SK-N-SH treated with all-trans-retinoic acid at 6 μM for 48 hours (cell line): ENCODE data around the gene CCDC146.

ENCODE experiments used
- ATAC-seq: fragments of 200-7000 bp; cut with Tn5 transposase; 3 replicates; pipeline ENCODE4 v1.9.1; 2020; ENCODE audit warnings: mild to moderate bottlenecking, moderate library complexity
- ARNTL ChIP-seq: fragments of 450-650 bp; formaldehyde crosslinking; IDR thresholded peaks from 2 replicates; pipeline ENCODE4 v1.5.0; 2020; ENCODE audit warnings: low read depth, mild to moderate bottlenecking, moderate library complexity, borderline replicate concordance
- BACH2 ChIP-seq: fragments of 250-450 bp; sonication (Bioruptor Pico); IDR thresholded peaks from 2 replicates; pipeline ENCODE4 v1.9.0; 2021; ENCODE audit warnings: mild to moderate bottlenecking, borderline replicate concordance
- CSDC2 ChIP-seq: fragments of 250-450 bp; sonication (Bioruptor Pico); IDR thresholded peaks from 2 replicates; pipeline ENCODE4 v1.5.0; 2020; ENCODE audit warnings: mild to moderate bottlenecking, moderate library complexity
- CSRNP3 ChIP-seq: fragments of 250-450 bp; sonication (Bioruptor Pico); IDR thresholded peaks from 2 replicates; pipeline ENCODE4 v1.5.1; 2021; ENCODE audit warnings: mild to moderate bottlenecking, moderate library complexity
- ESRRG ChIP-seq: fragments of 250-450 bp; sonication (Bioruptor Pico); IDR thresholded peaks from 2 replicates; pipeline ENCODE4 v1.6.1; 2021; ENCODE audit warnings: mild to moderate bottlenecking
- GLIS3 ChIP-seq: fragments of 250-450 bp; sonication (Bioruptor Pico); IDR thresholded peaks from 2 replicates; pipeline ENCODE4 v1.5.0; 2020; ENCODE audit warnings: mild to moderate bottlenecking, moderate library complexity
- ISL1 ChIP-seq: fragments of 250-450 bp; sonication (Bioruptor Pico); IDR thresholded peaks from 2 replicates; pipeline ENCODE4 v2.1.2; 2022; ENCODE audit warnings: mild to moderate bottlenecking, moderate library complexity
- OSR1 ChIP-seq: fragments of 250-450 bp; sonication (Bioruptor Pico); IDR thresholded peaks from 2 replicates; pipeline ENCODE4 v1.8.0; 2022; ENCODE audit warnings: moderate library complexity, mild to moderate bottlenecking, inconsistent platforms
- PATZ1 ChIP-seq: fragments of 250-450 bp; sonication (Bioruptor Pico); IDR thresholded peaks from 2 replicates; pipeline ENCODE4 v1.8.0; 2020; ENCODE audit warnings: mild to moderate bottlenecking, moderate library complexity, borderline replicate concordance
- PPARA ChIP-seq: fragments of 250-450 bp; sonication (Bioruptor Pico); IDR thresholded peaks from 2 replicates; pipeline ENCODE4 v1.5.0; 2020; ENCODE audit warnings: mild to moderate bottlenecking, borderline replicate concordance
- RARB ChIP-seq: fragments of 250-450 bp; sonication (Bioruptor Pico); IDR thresholded peaks from 2 replicates; pipeline ENCODE4 v1.8.0; 2021; ENCODE audit warnings: mild to moderate bottlenecking, moderate library complexity
- SNAI2 ChIP-seq: fragments of 250-450 bp; sonication (Bioruptor Pico); IDR thresholded peaks from 2 replicates; pipeline ENCODE4 v1.5.0; 2020; ENCODE audit warnings: mild to moderate bottlenecking, moderate library complexity
- TCF4 ChIP-seq: fragments of 250-450 bp; sonication (Bioruptor Pico); IDR thresholded peaks from 2 replicates; pipeline ENCODE4 v1.8.0; 2021; ENCODE audit warnings: mild to moderate bottlenecking, moderate library complexity, borderline replicate concordance
- ZC3H10 ChIP-seq: fragments of 250-450 bp; sonication (Bioruptor Pico); IDR thresholded peaks from 2 replicates; pipeline ENCODE4 v1.5.1; 2021; ENCODE audit warnings: mild to moderate bottlenecking, moderate library complexity
- ZFP3 ChIP-seq: fragments of 250-450 bp; sonication (Bioruptor Pico); IDR thresholded peaks from 2 replicates; pipeline ENCODE4 v1.5.0; 2020; ENCODE audit warnings: mild to moderate bottlenecking, moderate library complexity
- ZFP30 ChIP-seq: fragments of 450-650 bp; formaldehyde crosslinking; IDR thresholded peaks from 2 replicates; pipeline ENCODE4 v1.5.0; 2022; ENCODE audit warnings: mild to moderate bottlenecking, moderate library complexity
- ZNF565 ChIP-seq: fragments of 450-650 bp; formaldehyde crosslinking; conservative IDR thresholded peaks from 2 replicates; pipeline ENCODE4 v1.5.0; 2020; ENCODE audit warnings: low read depth, mild to moderate bottlenecking, moderate library complexity
- ZNF70 ChIP-seq: fragments of 450-650 bp; formaldehyde crosslinking; IDR thresholded peaks from 2 replicates; pipeline ENCODE4 v1.5.0; 2020; ENCODE audit warnings: mild to moderate bottlenecking, moderate library complexity
- ZNF8 ChIP-seq: fragments of 450-650 bp; formaldehyde crosslinking; IDR thresholded peaks from 2 replicates; pipeline ENCODE4 v1.5.0; 2020; ENCODE audit warnings: mild to moderate bottlenecking, moderate library complexity
- TF ChIP-seq, protein P1 (sequence below): fragments of 250-450 bp; sonication (Bioruptor Pico); IDR thresholded peaks from 2 replicates; pipeline ENCODE4 v1.5.1; 2020; ENCODE audit warnings: low read depth, mild to moderate bottlenecking, moderate library complexity
- TF ChIP-seq, protein P2 (sequence below): fragments of 250-450 bp; sonication (Bioruptor Pico); IDR thresholded peaks from 2 replicates; pipeline ENCODE4 v1.5.0; 2020; ENCODE audit warnings: mild to moderate bottlenecking, moderate library complexity
- TF ChIP-seq, protein P3 (sequence below): fragments of 250-450 bp; sonication (Bioruptor Pico); IDR thresholded peaks from 2 replicates; pipeline ENCODE4 v1.8.0; 2021; ENCODE audit warnings: low read depth, mild to moderate bottlenecking, moderate library complexity, borderline replicate concordance

Gene CCDC146

GRCh38 chr7:77321300-77321699, 198.9 kb downstream of the CCDC146 start:
- TF ChIP-seq SNAI2 (no peak), ISL1 (CRISPR knock-in tag) (no peak), ZNF8 (CRISPR knock-in tag) (no peak), ZFP3 (CRISPR knock-in tag) (no peak), OSR1 (CRISPR knock-in tag) (no peak), ZNF565 (CRISPR knock-in tag) (no peak), ESRRG (CRISPR knock-in tag) (no peak), ZFP30 (CRISPR knock-in tag) (no peak), ZC3H10 (CRISPR knock-in tag) (no peak), BACH2 (CRISPR knock-in tag) (no peak), GLIS3 (CRISPR knock-in tag) (no peak), PPARA (CRISPR knock-in tag) (no peak), CSDC2 (no peak), ARNTL (no peak), ZNF70 (CRISPR knock-in tag) (no peak), RARB (no peak)
- TF ChIP-seq, protein P1, sequence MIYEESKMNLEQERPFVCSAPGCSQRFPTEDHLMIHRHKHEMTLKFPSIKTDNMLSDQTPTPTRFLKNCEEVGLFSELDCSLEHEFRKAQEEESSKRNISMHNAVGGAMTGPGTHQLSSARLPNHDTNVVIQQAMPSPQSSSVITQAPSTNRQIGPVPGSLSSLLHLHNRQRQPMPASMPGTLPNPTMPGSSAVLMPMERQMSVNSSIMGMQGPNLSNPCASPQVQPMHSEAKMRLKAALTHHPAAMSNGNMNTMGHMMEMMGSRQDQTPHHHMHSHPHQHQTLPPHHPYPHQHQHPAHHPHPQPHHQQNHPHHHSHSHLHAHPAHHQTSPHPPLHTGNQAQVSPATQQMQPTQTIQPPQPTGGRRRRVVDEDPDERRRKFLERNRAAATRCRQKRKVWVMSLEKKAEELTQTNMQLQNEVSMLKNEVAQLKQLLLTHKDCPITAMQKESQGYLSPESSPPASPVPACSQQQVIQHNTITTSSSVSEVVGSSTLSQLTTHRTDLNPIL: no peak
- TF ChIP-seq, protein P2, sequence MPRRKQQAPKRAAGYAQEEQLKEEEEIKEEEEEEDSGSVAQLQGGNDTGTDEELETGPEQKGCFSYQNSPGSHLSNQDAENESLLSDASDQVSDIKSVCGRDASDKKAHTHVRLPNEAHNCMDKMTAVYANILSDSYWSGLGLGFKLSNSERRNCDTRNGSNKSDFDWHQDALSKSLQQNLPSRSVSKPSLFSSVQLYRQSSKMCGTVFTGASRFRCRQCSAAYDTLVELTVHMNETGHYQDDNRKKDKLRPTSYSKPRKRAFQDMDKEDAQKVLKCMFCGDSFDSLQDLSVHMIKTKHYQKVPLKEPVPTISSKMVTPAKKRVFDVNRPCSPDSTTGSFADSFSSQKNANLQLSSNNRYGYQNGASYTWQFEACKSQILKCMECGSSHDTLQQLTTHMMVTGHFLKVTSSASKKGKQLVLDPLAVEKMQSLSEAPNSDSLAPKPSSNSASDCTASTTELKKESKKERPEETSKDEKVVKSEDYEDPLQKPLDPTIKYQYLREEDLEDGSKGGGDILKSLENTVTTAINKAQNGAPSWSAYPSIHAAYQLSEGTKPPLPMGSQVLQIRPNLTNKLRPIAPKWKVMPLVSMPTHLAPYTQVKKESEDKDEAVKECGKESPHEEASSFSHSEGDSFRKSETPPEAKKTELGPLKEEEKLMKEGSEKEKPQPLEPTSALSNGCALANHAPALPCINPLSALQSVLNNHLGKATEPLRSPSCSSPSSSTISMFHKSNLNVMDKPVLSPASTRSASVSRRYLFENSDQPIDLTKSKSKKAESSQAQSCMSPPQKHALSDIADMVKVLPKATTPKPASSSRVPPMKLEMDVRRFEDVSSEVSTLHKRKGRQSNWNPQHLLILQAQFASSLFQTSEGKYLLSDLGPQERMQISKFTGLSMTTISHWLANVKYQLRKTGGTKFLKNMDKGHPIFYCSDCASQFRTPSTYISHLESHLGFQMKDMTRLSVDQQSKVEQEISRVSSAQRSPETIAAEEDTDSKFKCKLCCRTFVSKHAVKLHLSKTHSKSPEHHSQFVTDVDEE (CRISPR knock-in tag): no peak
- TF ChIP-seq, protein P3, sequence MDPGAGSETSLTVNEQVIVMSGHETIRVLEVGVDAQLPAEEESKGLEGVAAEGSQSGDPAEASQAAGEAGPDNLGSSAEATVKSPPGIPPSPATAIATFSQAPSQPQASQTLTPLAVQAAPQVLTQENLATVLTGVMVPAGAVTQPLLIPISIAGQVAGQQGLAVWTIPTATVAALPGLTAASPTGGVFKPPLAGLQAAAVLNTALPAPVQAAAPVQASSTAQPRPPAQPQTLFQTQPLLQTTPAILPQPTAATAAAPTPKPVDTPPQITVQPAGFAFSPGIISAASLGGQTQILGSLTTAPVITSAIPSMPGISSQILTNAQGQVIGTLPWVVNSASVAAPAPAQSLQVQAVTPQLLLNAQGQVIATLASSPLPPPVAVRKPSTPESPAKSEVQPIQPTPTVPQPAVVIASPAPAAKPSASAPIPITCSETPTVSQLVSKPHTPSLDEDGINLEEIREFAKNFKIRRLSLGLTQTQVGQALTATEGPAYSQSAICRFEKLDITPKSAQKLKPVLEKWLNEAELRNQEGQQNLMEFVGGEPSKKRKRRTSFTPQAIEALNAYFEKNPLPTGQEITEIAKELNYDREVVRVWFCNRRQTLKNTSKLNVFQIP: no peak
- peak; percentile 43; the same call in 1 of the 3 replicates for ATAC-seq

- no peak for TF ChIP-seq ZNF565 (CRISPR knock-in tag)
- TF ChIP-seq, protein P1: no peak
- TF ChIP-seq ZFP30 (CRISPR knock-in tag): no peak
- no peak for TF ChIP-seq ZC3H10 (CRISPR knock-in tag)
- TF ChIP-seq, protein P3: no peak
- TF ChIP-seq ZNF70 (CRISPR knock-in tag): no peak
- TF ChIP-seq TCF4 (CRISPR knock-in tag): no peak
- no peak for TF ChIP-seq CSRNP3 (CRISPR knock-in tag)
- no peak for TF ChIP-seq ISL1 (CRISPR knock-in tag)
- TF ChIP-seq ESRRG (CRISPR knock-in tag): no peak
- no peak for TF ChIP-seq PPARA (CRISPR knock-in tag)
- TF ChIP-seq ARNTL: no peak
- TF ChIP-seq PATZ1: no peak
- TF ChIP-seq BACH2 (CRISPR knock-in tag): no peak
- TF ChIP-seq CSDC2: no peak
- TF ChIP-seq, protein P2 (CRISPR knock-in tag): no peak
- no peak for ATAC-seq
Observed at GRCh38 chr7:77326131-77326530, 203.7 kb downstream of the CCDC146 start.
